ENCODE results near the gene AAK1.
"Not testable (repeated sequence)": the region's sequence is repeated elsewhere in the genome, so short reads cannot be mapped to it uniquely, and the experiment has no call there.

AAK1 gene

GRCh38 chr2:69592511-69592910, 51.0 kb downstream of the AAK1 start:
- no peak for DNase-seq

GRCh38 chr2:69589973-69590652, 53.4 kb downstream of the AAK1 start:
- DNase-seq, result no peak

- no peak for DNase-seq
Observed at GRCh38 chr2:69588945-69589344, 54.6 kb downstream of the AAK1 start.

GRCh38 chr2:69588403-69588802, 55.1 kb downstream of the AAK1 start:
- DNase-seq, result no peak

GRCh38 chr2:69585855-69586555, 57.5 kb downstream of the AAK1 start:
- no peak for DNase-seq

GRCh38 chr2:69584127-69584889, 59.2 kb downstream of the AAK1 start:
- DNase-seq, result no peak

- no peak for DNase-seq
Observed at GRCh38 chr2:69583321-69583833, 60.2 kb downstream of the AAK1 start.

- no peak for DNase-seq
Observed at GRCh38 chr2:69582582-69583176, 60.9 kb downstream of the AAK1 start.

- DNase-seq, result peak; percentile 24
Observed at GRCh38 chr2:69581774-69582581, 61.6 kb downstream of the AAK1 start.

- DNase-seq, result no peak
Observed at GRCh38 chr2:69580486-69580885, 63.1 kb downstream of the AAK1 start.

- DNase-seq, result no peak
Observed at GRCh38 chr2:69579536-69579935, 64.0 kb downstream of the AAK1 start.

GRCh38 chr2:69578198-69578540, 65.4 kb downstream of the AAK1 start:
- no peak for DNase-seq

GRCh38 chr2:69577467-69578197, 65.9 kb downstream of the AAK1 start:
- DNase-seq, result no peak

GRCh38 chr2:69576880-69577279, 66.7 kb downstream of the AAK1 start:
- no peak for DNase-seq

- no peak for DNase-seq
Observed at GRCh38 chr2:69575926-69576325, 67.6 kb downstream of the AAK1 start.

- not testable (repeated sequence) for DNase-seq
Observed at GRCh38 chr2:69575371-69575770, 68.2 kb downstream of the AAK1 start.

GRCh38 chr2:69572641-69573040, 70.9 kb downstream of the AAK1 start:
- no peak for DNase-seq

- DNase-seq, result no peak
Observed at GRCh38 chr2:69571189-69571588, 72.3 kb downstream of the AAK1 start.

GRCh38 chr2:69570474-69570873, 73.1 kb downstream of the AAK1 start:
- no peak for DNase-seq

GRCh38 chr2:69567909-69568300, 75.6 kb downstream of the AAK1 start:
- no peak for DNase-seq

- DNase-seq, result no peak
Observed at GRCh38 chr2:69567157-69567908, 76.2 kb downstream of the AAK1 start.

Measured in NK-92 treated with Interleukin-12 subunit alpha and Interleukin-12 subunit beta, amount 100 ng/mL, for 24 hours (cell line).